GM10266 (cell line): Measurements from ENCODE around the gene RNF212.

Experiments
- DNase-seq: peaks from one replicate; pipeline ENCODE4 v3.0.0; 2012; ENCODE audit errors: extremely low spot score
- CTCF ChIP-seq: IDR thresholded peaks from 2 replicates; pipeline ENCODE4 v1.5.1; 2012; ENCODE audit warnings: mild to moderate bottlenecking, low read depth; ENCODE audit not compliant: control insufficient read depth, insufficient read depth; ENCODE audit errors: missing control alignments

Gene RNF212

GRCh38 chr4:1105067-1105466 lies 8.3 kb downstream of the RNF212 start:
- DNase-seq = no peak
- TF ChIP-seq CTCF = no peak

GRCh38 chr4:1104647-1105046 lies 8.7 kb downstream of the RNF212 start:
- no peak for DNase-seq
- no peak for TF ChIP-seq CTCF

- no peak for TF ChIP-seq CTCF
- no peak for DNase-seq
These were observed 13.6 kb downstream of the RNF212 start for GRCh38 chr4:1099684-1100335.

- DNase-seq = no peak
- TF ChIP-seq CTCF = no peak
These were observed 14.1 kb downstream of the RNF212 start for GRCh38 chr4:1099270-1099669.

- no peak for TF ChIP-seq CTCF
- DNase-seq = no peak
These were observed 14.9 kb downstream of the RNF212 start for GRCh38 chr4:1098311-1098925.

- no peak for DNase-seq
- no peak for TF ChIP-seq CTCF
These were observed 15.8 kb downstream of the RNF212 start for GRCh38 chr4:1097553-1097952.

- DNase-seq = no peak
- TF ChIP-seq CTCF = no peak
These were observed 16.5 kb downstream of the RNF212 start for GRCh38 chr4:1096841-1097240.
